GM12865 (cell line): ENCODE results near the gene POLD4.

Experiments
- DNase-seq: peaks from one replicate; pipeline ENCODE4 v3.0.0; 2010; ENCODE audit warnings: low read depth
- H3K4me3 ChIP-seq: 2 replicates; pipeline ENCODE4 v1.5.1; 2011; ENCODE audit warnings: mild to moderate bottlenecking, low read depth, low read length, control low read depth
- CTCF ChIP-seq: IDR thresholded peaks from 2 replicates; pipeline ENCODE4 v1.5.1; 2011; ENCODE audit warnings: low read length, control low read depth, low read depth, inconsistent platforms; ENCODE audit not compliant: insufficient read depth; ENCODE audit errors: missing control alignments

POLD4 gene

GRCh38 chr11:67349036-67349435, 4.3 kb downstream of the POLD4 start:
- no peak overlapping the region for H3K4me3 ChIP-seq
- DNase-seq, result no peak

GRCh38 chr11:67347964-67348749, 5.2 kb downstream of the POLD4 start:
- no peak for DNase-seq
- H3K4me3 ChIP-seq, result no peak overlapping the region
- TF ChIP-seq CTCF, result no peak

More at GRCh38 chr11:67349036-67349435, 4.3 kb downstream of the POLD4 start:
- no peak for TF ChIP-seq CTCF

- DNase-seq, result peak; percentile 67
- H3K4me3 ChIP-seq, result no peak overlapping the region
- TF ChIP-seq CTCF, result peak; percentile 86
These were observed 7.2 kb downstream of the POLD4 start for GRCh38 chr11:67345920-67346819.

DNA sequence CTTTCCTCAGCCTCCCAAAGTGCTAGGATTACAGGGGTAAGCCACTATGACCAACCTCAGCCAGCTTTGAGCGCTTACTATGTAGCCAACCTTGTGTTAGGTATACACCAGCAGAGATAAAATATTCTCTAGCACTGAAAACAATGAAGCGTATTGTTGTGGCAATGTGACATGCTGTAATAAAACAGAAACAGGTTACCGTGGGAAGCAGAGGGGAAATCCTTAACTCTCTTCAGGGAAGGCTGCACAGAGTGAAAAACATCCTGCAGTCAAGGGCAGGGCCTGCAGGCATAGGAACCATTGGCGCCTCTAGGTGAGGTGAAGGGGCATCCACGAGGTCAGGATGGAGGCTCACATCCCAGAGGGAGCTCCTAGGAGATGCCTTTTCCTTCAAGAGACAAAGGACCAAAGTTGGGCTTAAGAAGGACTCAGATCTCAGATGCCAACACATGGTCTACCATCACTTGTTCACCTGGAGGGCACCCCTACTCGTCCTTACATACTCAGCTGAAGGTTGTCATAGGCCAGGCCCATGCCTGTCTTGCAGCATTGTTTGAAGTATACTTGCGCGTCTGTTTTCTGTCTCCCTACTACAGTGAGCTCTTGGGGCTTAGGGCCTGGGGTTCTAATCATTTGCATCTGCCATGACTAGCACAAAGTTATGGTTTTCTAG, 8.0 kb downstream of the POLD4 start:
- no peak for TF ChIP-seq CTCF
- no peak overlapping the region for H3K4me3 ChIP-seq
- peak; percentile 50 for DNase-seq

GRCh38 chr11:67344264-67344663, 9.1 kb downstream of the POLD4 start:
- H3K4me3 ChIP-seq, result no peak overlapping the region
- no peak for TF ChIP-seq CTCF
- DNase-seq, result peak; percentile 64

DNA sequence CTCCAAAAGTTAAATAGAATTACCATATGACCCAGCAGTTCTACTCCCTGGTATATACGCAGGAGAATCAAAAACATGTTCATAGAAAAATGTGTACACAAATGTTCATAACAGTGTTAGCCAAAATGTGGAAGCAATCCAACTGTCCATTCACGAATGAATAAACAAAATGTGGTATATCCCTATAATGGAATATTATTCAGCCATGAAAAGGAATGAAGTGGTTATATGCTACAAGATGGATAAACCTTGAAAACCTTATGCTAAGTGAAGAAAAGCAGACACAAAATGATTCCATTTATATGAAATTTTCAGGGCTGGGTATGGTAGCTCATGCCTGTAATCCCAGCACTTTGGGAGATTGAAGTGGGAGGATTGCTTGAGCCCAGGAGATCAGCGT, 16.1 kb downstream of the POLD4 start:
- TF ChIP-seq CTCF, result no peak

More for the DNA sequence above, 16.1 kb downstream of the POLD4 start:
- H3K4me3 ChIP-seq, result no peak overlapping the region
- no peak for DNase-seq
